Stomach (tissue), 9 donors: Measurements from ENCODE around the gene TNRC6C. TPM values are rescaled to one million over a fixed set of nuclear protein-coding genes. Genes with fewer than 3 reads are reported as not detected.

Source experiments
- DNase-seq, 2 donors: peaks; one replicate each; pipeline versions ENCODE4 v3.0.0 to v3.0.0-alpha.2; 2013 to 2019
- H3K27ac ChIP-seq, 5 donors: fragments of 200-600 bp in 4 of 5; sonication (generic) in 4 of 5; one replicate each; pipeline ENCODE4 v1.5.1; 2013 to 2019; ENCODE audit warnings: mild to moderate bottlenecking in 1 of 5, moderate library complexity in 1 of 5
- H3K27me3 ChIP-seq, 3 donors: fragments of 200-600 bp; sonication (generic); one replicate each; pipeline ENCODE4 v1.5.1; 2017 to 2019; ENCODE audit warnings: mixed run types in 1 of 3
- H3K36me3 ChIP-seq, 4 donors: fragments of 200-600 bp; sonication (generic); 1 replicate in 3 of 4; 2 replicates in 1 of 4; pipeline ENCODE4 v1.5.1; 2016 to 2019
- H3K4me1 ChIP-seq, 4 donors: fragments of 200-600 bp; sonication (generic); one replicate each; pipeline ENCODE4 v1.5.1; 2016 to 2019
- H3K4me3 ChIP-seq, 4 donors: fragments of 200-600 bp; sonication (generic) in 3 of 4; one replicate each; pipeline ENCODE4 v1.5.1; 2016 to 2019; ENCODE audit warnings: mild to moderate bottlenecking in 1 of 4
- H3K9me3 ChIP-seq, 4 donors: fragments of 200-600 bp; sonication (generic); one replicate each; pipeline ENCODE4 v1.5.1; 2016 to 2019
- CTCF ChIP-seq, 7 experiments: fragments of 450-650 bp in 4 of 7; fragments of 200-600 bp in 3 of 7; sonication (generic) in 3 of 7; IDR thresholded peaks; one replicate each; pipeline ENCODE4 v1.5.1; 2016 to 2019; ENCODE audit warnings: antibody characterized with exemption in 7 of 7, control low read depth in 2 of 7, mild to moderate bottlenecking in 1 of 7
- EP300 ChIP-seq: sonication (generic); formaldehyde crosslinking; IDR thresholded peaks from one replicate; pipeline ENCODE4 v1.6.1; 2017; ENCODE audit warnings: antibody characterized with exemption
- POLR2A ChIP-seq, 4 donors: fragments of 450-650 bp; IDR thresholded peaks; one replicate each; pipeline ENCODE4 v1.6.1; 2016; ENCODE audit warnings: antibody characterized with exemption in 4 of 4, control low read depth in 2 of 4, mild to moderate bottlenecking in 1 of 4, moderate library complexity in 1 of 4
- POLR2AphosphoS5 ChIP-seq, 3 donors: sonication (generic); formaldehyde crosslinking; IDR thresholded peaks; one replicate each; pipeline ENCODE4 v1.6.1; 2016; ENCODE audit warnings: antibody characterized with exemption in 3 of 3
- WGBS, 5 donors: extraction: QIAGEN DNeasy Blood & Tissue Kit in 3 of 5; methylation state at CpG; one replicate each; pipeline versions ENCODE4 v1.1.5 to v1.1.7; 2013 to 2018; 5-methylcytosine and 5-hydroxymethylcytosine counted together
- intact Hi-C: fragments of 100-400 bp; cut with DNase I; formaldehyde crosslinking; loops from one replicate; pipeline ENCODE4 v1.15.1; 2023; ENCODE audit warnings: low total_unique reads
- polyA plus RNA-seq, 3 donors: library from polyadenylated mRNA; stranded (reverse); fragments of 200-250 nt; gene quantifications; one replicate each; pipeline ENCODE4 v1.2.3, GENCODE V29; 2013
- total RNA-seq, 5 donors: library from RNA; depleted of rRNA; stranded (reverse); fragments of >200 nt; gene quantifications; one replicate each; pipeline versions ENCODE4 v1.1.0 to v1.2.3, GENCODE V29; 2014 to 2016
- donor health status: healthy with polysubstance abuse.
- donor health status: Bipolar disorder and iron deficiency.
- donor health status: healthy.

Gene TNRC6C
- total and polyA plus RNA-seq, 8 donors: 0.92 to 64.8 (median 9.6) TPM

- Histone ChIP-seq H3K36me3 (no peaks in the 10 kb centered on the region), H3K27ac (no peak overlapping the region), H3K27me3 (no peaks in the 10 kb centered on the region), H3K9me3 (no peaks in the 10 kb centered on the region), H3K4me3 (no peak overlapping the region), H3K4me1 (peaks cover 0 to 4% (median 0%) of the 10 kb centered on the region in 4 donors)
- intact Hi-C loops: no loop called here
- TF ChIP-seq CTCF (IDR thresholded peaks at IDR 0.05) (no peak), POLR2AphosphoS5 (IDR thresholded peaks at IDR 0.05) (no peak), EP300 (no peak), POLR2A (IDR thresholded peaks at IDR 0.05) (no peak)
- WGBS, 5 donors: 65 to 72% (median 69%) methylated on average over 5 of the region's 5 CpGs
- no peak for DNase-seq
Observed at GRCh38 chr17:77943971-77944370, 14.5 kb upstream of the TNRC6C start.

- no peaks in the 10 kb centered on the region for H3K36me3 ChIP-seq
- TF ChIP-seq POLR2A (IDR thresholded peaks at IDR 0.05): no peak
- TF ChIP-seq CTCF (IDR thresholded peaks at IDR 0.05): no peak
- TF ChIP-seq POLR2AphosphoS5 (IDR thresholded peaks at IDR 0.05): no peak
- no peak for TF ChIP-seq EP300
- peaks cover 0 to 5% (median 0%) of the 10 kb centered on the region in 3 donors for H3K27me3 ChIP-seq
- H3K9me3 ChIP-seq: no peaks in the 10 kb centered on the region
- H3K4me1 ChIP-seq: peaks cover 0 to 4% (median 0%) of the 10 kb centered on the region in 4 donors
- no peak for DNase-seq
- H3K4me3 ChIP-seq: no peak overlapping the region
- no peak overlapping the region for H3K27ac ChIP-seq
- intact Hi-C loops: no loop called here
- 66 to 82% (median 77%) methylated on average over 12 of the region's 12 CpGs for WGBS, 5 donors
Observed at GRCh38 chr17:77944390-77945222, 13.9 kb upstream of the TNRC6C start.

GRCh38 chr17:77946900-77947645 lies 11.4 kb upstream of the TNRC6C start:
- H3K27me3 ChIP-seq: peaks cover 0 to 7% (median 0%) of the 10 kb centered on the region in 3 donors
- no peak for DNase-seq
- no peaks in the 10 kb centered on the region for H3K9me3 ChIP-seq
- H3K27ac ChIP-seq: no peak overlapping the region
- TF ChIP-seq CTCF (IDR thresholded peaks at IDR 0.05) (no peak), POLR2AphosphoS5 (IDR thresholded peaks at IDR 0.05) (no peak), POLR2A (IDR thresholded peaks at IDR 0.05) (no peak), EP300 (no peak)
- H3K36me3 ChIP-seq: no peaks in the 10 kb centered on the region
- intact Hi-C loops: no loop called here
- peaks cover 0 to 4% (median under 1%) of the 10 kb centered on the region in 4 donors for H3K4me1 ChIP-seq
- 79 to 92% (median 90%) methylated on average over 6 of the region's 6 CpGs for WGBS, 5 donors
- no peak overlapping the region for H3K4me3 ChIP-seq

- H3K4me3 ChIP-seq: no peak overlapping the region
- peaks cover 0 to 4% (median 0%) of the 10 kb centered on the region in 4 donors for H3K4me1 ChIP-seq
- H3K36me3 ChIP-seq: no peaks in the 10 kb centered on the region
- peak in 1 of 3 donors; percentile 25 for TF ChIP-seq POLR2AphosphoS5 (IDR thresholded peaks at IDR 0.05)
- no peak for TF ChIP-seq EP300
- DNase-seq: peak in 1 of 2 donors; percentile 51
- H3K27ac ChIP-seq: no peak overlapping the region
- H3K9me3 ChIP-seq: no peaks in the 10 kb centered on the region
- intact Hi-C loops: no loop called here
- H3K27me3 ChIP-seq: peaks cover 0 to 11% (median 0%) of the 10 kb centered on the region in 3 donors
- 23 to 41% (median 25%) methylated on average over 3 of the region's 3 CpGs for WGBS, 5 donors
Observed at GRCh38 chr17:77948690-77949114, 9.8 kb upstream of the TNRC6C start.
